SKM-1 treated with dmso at 0.1 percent for 144 hours (cell line): ENCODE measurements around the gene DHPS.
A peak's percentile ranks its signal among the peaks of the same experiment; 100 is the strongest.

ENCODE experiments used
- DNase-seq: peaks from one replicate; lab custom pipeline; 2025; ENCODE audit not compliant: unreplicated experiment; lab: John Stamatoyannopoulos, UW

The DHPS gene

DNA sequence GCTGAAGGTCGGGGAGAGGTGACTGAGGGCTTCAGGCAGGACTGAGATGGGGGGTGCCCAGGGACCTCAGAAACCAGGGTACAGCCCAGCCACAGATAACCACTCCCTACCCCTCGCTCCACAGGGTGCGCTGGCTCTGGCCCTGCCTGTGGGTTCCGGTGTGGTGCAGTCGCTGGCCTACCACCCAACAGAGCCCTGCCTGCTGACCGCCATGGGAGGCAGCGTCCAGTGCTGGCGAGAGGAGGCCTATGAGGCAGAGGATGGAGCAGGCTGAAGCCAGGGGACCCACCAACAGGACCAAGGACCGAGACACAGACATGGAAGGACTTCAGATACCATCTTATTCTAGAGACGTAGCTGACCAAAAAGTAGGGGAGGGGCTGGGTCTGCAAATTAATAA lies 6.3 kb downstream of the DHPS start:
- DNase-seq = no peak

DNA sequence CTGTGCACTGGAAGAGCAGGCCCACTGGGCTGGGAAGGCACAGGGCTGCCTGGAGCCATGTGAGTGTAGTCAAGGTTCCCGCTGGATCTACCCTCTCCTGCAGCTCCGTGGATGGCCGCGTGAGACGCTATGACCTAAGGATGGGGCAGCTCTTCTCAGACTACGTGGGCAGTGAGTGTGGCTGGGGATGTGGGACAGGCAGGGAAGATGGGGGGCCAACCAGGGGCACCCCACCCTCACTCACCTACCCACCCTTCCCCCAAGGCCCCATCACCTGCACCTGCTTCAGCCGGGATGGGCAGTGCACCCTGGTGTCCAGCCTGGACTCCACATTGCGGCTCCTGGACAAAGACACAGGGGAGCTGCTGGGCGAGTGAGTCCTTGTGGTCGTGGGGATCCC lies 8.9 kb downstream of the DHPS start:
- no peak for DNase-seq

DNA sequence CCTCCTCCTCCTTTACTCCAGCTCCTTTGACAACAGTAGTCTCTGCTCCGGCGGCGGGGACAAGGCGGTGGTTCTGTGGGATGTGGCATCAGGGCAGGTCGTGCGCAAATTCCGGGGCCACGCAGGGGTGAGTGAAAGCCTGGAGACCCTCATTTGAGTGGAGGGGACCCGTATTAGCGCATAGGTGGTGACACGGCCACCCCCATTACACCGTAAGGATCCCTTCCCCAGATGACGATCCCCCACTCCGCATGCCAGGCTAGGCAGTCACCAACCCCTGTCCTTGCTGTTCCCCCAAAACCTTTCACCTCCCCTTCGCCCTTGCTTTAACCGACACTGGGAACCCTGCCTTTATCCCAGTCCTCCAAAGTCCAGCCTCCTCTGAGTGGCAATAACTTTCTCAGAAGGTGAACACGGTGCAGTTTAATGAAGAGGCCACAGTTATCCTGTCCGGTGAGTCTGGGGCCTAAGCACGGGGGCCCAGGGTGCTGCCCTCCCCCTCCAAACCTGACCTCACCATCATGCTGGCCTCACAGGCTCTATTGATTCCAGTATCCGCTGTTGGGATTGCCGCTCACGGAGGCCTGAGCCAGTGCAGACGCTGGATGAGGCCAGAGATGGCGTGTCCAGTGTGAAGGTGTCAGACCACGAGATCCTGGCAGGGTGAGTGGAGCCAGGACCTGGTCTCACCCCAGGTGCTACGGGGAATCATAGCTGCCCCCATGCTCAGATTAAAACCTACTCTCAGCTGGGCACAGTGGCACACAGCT lies 11.3 kb downstream of the DHPS start:
- DNase-seq = no peak

DNA sequence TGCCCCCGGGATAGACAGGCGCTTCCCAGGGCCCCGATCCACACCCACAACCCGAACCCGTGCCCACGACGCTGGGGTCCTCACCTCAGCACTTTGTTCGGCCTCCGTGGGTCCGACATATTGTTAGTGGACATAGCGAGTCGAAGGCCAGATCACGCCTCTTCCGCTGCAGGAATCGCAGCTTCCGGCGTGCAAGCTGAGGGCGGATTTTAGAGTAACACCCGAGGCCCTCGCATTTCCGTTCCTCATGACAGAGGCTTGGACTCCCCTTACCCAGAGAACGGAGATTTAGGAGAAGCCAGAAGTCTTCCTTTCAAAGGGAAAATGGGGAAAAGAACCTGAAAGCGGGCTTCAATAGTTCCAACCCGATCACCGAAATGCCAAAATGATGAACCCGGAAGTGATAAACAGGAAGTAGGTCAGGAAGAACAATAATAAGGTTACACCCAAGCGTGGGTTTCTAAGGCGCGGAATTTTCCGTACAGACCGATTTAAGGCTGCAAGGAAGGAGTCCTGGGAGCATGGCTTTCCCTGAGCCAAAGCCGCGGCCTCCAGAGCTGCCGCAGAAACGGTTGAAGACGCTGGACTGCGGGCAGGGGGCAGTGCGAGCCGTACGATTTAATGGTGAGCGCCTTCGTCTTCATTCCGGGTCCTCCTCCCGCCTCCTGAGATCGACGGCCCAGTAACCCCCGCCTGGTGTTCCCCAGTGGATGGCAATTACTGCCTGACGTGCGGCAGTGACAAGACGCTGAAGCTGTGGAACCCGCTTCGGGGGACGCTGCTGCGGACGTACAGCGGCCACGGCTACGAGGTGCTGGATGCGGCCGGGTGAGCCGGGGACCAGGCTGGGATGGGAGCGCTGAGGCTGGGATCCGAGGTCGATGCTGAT lies 12.2 kb downstream of the DHPS start:
- DNase-seq = peak; percentile 75

DNA sequence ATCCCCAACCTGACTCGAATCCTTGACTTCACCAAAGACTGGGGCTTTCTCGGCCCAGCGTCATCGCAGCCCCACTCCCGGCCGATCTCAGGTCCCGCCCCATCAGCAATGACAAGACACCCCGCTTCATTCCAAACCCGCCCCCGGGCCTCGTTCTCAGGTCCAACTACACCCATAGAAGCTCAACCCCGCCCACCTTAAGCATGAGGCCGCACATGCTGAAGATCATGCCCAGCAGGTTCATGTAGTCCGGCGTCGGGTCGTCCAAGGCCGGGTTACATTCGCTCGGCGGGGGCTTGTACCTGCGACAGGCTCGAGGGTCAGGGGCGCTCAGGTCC lies 12.8 kb downstream of the DHPS start:
- no peak for DNase-seq

DNA sequence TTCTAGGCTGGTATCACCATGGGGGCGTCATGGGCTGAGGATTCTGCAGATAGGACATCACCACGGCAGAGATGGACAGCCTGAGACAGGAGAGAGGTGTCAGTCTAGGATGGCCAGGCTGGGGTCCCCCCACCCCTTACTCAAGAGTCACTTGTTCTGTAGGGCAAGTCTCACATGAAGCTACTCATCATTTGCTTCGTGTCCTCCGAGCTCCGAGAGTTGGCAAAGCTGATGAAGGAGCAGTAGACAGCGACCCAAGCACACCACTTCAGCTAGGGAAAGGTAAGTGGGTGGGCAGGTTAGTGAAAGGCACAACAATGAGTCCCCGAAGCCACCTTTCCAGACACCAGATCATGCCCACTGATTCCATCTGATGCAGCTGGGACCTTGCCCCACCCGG lies 13.3 kb downstream of the DHPS start:
- no peak for DNase-seq

DNA sequence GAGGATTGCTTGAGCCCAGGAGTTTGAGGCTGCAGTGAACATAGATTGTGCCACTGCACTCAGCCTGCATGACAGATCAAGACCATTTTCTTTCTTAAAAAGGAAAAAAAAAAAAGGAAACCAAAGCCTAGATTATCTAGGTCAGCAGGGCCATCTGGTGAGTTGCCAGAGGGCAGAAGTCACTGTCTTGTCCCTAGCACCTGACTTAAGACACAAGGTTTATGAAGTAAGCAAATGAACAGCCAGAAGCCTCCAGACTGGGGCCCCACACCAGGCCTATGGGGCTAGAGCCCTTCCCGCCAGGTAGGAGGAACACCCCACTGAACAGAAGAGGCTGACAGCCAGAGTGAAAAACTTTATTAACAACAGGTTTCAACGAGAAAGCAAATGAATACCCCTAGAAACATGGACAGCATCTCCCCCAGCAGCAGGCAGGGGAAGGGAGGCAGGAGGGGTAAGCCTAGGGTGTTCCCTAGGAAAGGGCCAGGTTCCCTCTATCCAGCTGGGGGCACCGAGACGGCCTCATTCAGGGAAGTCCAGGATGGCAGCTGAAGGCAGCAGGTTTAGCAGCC lies 13.9 kb downstream of the DHPS start:
- DNase-seq = no peak

DNA sequence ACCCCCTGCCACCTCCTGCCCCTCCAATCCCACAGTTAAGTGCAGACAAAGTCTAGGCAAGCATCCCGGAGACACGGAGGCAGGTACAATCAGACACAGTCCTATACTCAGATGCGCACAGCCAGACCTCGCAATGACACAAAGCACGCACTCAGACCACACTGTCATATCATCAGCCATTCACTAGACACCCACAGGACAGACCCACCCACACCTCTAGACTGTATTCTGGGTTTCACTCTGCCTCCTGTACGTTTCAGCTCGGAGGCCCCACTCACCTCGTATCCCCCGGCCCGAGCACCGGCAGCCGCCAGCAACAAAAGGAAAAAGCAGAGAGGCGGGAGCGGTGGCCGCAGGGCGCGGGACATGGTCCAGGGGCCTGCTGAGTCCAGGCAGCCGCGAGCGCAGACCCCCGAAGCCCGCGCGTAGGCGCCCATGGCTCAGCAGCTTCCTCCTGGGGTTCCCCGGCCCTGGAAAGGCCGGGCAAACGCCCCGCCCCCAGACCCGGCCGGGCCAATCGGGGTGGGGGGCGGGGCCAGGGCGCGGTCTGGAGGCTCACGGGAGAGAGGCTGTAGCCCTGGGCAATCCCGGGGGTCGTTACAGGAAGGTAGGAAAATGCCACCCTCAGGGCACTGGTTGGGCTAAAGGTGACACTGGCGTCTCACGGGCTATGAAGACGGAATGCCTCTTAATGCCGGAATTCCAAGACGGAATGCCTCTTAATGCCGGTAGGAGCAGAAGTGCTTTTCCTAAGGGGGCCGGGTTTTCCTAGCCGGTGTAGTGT lies 15.2 kb downstream of the DHPS start, which contains the start of the genes MAN2B1 and WDR83:
Gene MAN2B1 (minus strand): TSS at position 478 of the 784 bp plus-strand sequence. CDS start 41 bp downstream, at position 437.
Gene WDR83 (plus strand): TSS at position 543 of the 784 bp plus-strand sequence. CDS start 2,984 bp downstream, outside the sequence.
- peak; percentile 65 for DNase-seq

DNA sequence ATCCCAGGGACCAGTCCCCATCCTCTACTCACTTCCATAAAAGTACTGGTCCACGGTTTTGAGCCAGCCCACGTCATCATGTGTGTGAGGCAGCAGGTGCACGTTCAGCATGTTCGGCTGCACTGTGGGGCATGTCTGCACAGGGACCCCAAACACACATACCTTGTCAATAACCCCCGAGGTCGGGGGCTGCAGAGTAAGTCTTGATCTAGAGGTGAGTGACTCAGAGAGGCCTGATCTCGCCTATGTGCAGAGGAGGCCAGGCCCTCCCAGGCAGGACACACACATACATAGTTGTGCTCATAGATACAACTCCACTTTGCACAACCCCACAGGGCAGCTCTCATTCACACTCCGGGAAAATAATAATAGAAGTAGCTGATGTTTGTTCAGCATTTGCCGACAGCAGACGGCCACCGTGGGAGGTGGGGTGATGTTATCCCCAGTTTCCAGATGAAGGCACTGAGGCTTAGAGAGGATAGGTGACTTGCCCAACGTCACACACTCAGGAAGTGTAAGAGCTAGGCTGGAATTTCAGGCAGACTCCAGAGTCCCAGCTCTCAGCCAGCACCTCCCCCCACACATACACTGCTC lies 15.9 kb downstream of the DHPS start:
- no peak for DNase-seq

DNA sequence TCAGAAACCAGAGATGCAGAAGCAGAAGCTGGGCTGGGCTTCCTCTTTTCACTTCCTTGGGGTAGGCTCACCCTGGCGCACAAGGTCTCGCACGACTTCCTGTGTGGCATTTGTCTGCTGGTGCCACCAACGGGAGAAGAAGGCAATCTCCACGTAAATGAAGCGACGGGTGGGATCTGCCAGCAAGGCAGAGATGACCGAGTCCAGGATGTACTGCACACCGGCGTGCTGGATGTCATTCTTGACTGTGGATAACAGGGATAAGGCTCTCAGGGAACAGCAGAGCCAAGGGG lies 16.5 kb downstream of the DHPS start:
- peak; percentile 94 for DNase-seq

DNA sequence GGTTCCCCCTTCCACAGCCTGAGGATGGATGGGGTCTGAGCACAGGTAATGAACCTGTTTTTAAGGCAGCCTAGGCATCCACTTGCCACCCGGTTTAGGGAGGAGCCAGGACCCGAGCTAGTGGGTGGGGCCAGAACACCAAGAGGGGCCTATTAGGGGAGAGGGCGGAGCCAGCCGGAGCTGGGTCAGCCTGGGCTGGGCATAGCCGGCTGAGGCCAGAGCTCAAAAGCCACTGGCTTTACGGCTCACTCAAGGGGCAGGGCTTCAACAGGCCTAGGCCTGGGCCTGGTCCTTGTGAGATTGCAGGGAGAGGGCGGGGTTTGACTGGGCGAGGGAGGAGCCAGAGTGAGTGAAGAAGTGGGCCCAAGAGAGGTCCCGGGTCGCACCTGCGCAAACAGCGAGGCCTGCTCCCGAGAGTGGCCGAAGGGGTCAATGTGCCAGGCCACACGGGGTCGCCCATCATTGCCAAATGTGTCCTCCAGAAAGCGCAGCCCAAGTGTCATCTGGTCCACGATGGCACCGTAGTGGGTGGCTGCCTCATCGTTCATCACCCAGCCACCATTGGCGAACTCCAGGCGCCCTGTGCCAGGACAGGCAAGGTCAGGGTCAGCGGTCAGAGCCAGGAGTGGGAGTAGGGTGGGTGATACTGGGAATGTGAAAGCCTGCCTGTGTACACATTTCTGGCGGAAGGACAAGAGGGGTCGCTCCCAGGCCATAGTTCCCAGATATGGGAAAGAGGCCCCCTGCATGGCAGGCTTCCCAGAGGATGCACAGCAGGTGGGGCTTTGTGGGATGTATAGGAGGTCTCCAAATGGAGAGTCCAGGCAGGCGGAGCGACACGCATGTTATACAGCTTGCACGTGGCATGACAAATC lies 17.0 kb downstream of the DHPS start:
- no peak for DNase-seq

DNA sequence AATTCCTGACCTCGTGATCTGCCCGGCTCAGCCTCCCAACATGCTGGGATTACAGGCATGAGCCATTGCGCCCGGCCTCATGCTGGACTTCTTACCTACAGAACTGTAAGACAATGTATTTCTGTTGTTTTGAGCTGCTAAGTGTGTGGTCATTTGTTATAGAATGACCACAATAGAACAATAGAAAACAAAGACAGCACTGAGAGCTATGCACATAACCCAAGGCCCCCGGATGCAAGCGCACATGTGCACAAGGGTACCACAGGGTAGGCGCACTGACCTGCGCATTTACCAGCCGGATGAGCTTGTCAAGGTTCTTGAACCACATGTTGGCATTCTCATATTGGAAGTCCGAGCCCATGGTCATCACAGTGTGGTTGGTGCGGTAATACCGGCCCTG lies 20.7 kb downstream of the DHPS start:
- no peak for DNase-seq

DNA sequence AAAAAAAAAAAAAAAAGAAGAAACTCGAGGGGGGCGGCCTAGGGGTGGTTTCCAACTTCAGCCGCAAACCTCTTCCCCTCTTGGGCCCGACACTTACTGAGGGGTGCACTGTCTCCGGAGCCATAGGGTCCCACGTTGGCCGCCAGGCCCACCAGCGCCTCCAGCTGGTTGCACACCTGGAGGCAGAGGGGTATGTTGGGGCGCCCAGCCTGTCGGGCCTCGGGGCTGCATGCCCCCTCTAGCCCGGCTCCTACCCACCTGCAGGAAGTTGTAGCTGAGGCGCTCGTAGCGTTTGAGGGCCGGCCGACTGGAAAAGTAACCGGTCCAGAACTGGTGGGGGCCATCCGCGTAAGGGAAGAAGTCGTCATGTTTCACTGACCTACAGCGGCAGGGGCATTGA lies 23.7 kb downstream of the DHPS start:
- no peak for DNase-seq

DNA sequence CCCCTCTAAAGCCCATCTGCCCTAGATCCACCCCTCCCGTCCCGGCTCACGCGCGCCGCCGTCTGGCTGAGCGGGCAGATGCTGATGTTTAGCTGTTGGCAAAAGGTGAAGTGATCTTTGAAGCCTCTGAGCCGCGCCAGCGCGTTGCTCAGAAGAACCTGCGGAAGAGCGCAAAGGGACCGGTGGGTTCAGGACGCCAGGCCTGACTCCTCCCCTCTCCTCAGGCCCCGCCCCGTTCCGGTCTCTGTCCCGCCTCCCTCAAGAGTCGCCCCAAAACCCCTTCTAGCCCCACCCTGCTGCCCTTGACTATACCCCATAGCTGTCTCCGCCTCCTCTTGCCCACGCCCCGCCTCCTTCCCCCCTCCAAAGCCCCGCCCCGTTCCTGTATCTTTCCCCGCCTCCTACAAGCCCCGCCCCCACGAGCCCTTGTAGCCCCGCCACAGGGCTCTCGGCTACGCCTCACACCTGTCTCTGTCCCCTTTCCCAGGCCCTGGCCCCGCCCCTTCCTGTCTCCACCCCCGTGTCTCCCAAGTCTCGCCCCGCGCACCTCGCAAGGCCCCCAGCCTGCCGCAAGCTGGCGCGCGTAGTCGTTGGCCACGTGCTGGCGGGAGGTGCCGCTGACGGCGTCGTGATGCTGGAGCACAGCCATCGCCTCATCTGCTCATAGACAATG lies 24.6 kb downstream of the DHPS start:
- DNase-seq = no peak

DNA sequence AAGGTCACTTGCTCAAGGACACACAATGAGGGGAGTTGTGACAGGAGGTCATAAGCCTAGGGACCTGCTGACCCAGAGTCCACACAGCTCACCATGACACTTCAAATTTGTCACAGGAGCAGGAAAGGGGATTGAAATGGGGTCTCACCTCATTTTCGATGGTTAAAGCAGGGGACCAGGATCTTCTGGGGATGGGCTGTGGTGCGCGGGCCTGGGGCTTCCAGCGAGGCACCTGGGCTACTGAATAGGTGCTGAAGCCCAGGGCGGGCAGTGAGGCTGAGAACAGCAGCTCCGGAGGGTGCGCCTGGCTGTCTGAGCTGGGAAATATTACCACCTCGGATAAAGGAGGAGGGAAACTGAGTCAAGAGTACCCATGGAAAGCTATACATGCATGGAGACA lies 26.1 kb downstream of the DHPS start:
- no peak for DNase-seq

DNA sequence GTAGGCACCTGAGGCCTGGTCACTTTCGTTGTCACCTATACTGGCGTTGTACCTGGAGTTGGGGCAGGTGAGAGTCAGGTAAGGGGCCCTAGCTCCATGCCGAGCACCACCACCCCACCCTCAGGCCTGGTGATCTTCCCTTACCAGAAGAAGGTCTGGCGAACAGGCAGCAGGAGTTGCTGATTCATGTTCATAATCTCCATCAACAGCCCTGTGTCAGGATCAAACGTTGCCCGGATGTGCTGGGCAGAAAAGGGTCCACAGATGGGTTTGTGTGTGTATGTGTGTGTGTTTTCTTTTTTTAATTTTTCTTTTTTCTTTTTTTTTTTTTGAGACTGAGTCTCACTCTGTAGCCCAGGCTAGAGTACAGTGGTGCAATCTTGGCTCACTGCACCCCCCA lies 29.5 kb downstream of the DHPS start:
- DNase-seq = no peak

DNA sequence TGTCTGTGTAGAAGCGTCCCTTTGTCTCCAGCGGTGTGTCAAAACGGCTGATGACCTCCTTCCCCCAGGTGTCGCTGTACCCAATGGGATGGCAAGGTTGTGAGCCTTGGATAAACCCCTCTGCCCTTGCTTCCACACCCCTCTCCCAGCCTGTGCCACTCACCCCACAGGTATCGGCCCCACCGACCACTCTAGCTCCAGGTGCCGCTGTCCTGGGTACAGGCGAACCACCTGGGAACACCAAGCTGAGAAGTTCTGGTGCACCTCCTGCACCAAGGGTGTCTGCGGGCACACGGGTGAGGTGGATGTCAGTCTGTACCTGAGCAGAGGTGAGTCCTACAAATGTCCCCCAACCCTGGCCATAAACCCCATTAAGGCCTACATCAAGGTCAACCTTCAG lies 31.7 kb downstream of the DHPS start:
- DNase-seq = no peak

DNA sequence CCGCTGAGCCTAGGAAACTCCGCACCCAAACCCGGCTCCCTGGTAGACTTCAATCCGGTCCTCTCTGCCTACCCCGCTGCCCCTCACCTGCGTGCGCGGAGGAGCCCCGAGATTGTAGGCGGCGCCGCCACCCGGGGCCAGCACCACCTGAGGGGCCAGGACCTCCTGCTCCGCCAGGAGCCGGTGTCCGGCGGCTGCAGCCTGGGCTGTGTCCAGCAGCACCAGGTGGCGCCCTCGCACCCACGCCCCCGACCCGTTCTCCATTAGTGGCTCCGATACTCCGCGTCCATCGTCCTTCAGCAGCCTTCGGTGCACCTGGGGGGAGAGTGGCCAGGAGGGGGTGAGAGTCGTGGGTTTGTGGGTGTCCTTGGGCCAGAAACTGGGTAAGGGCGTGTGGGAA lies 33.6 kb downstream of the DHPS start:
- DNase-seq = no peak

DNA sequence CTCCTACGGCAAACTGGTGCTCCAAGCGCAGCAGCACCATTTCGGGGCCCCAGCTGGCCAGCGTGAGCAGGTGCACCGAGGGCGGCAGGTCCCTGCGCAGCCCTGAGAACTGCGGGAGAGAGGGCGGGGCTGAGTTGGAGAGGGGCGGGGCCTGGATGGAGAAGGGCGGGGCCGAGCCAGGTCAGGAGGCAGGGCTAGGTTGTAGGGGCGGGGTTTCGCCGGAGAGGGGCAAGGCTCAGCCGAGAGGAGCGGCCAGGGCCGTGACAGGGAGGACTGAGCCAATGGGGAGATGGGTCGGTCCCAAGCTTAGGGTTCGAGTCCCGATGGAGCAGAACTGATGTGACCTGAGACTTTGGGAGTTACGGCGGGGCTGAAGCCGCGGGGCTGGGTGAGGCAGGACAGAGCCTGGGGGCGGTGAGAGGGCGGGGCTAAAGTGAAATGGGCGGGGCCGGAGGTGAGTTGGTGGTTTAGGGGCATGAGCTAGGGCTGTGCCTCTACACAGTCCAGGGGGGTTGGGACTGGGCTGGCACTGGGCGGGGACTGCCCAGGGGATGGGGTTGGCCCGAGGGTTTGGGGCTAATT lies 34.1 kb downstream of the DHPS start:
- no peak for DNase-seq
